Large intestine (tissue), 3 donors: ENCODE measurements around the gene HOXD11. TPM values are rescaled to one million over a fixed set of nuclear protein-coding genes. Genes with fewer than 3 reads are reported as not detected.

Source experiments
- DNase-seq, 2 donors: peaks; one replicate each; pipeline versions ENCODE4 v3.0.0 to v3.0.0-alpha.2; 2013
- H3K27ac ChIP-seq: one replicate; pipeline ENCODE4 v1.5.1; 2013; ENCODE audit warnings: low read length
- H3K27me3 ChIP-seq: 2 replicates; pipeline ENCODE4 v1.6.1; 2013; ENCODE audit warnings: low read length; ENCODE audit not compliant: control insufficient read depth, insufficient read depth
- H3K36me3 ChIP-seq: 2 replicates; pipeline ENCODE4 v1.6.1; 2013; ENCODE audit warnings: low read length; ENCODE audit not compliant: control insufficient read depth, insufficient read depth
- H3K4me1 ChIP-seq: one replicate; pipeline ENCODE4 v1.6.1; 2013; ENCODE audit warnings: low read length; ENCODE audit not compliant: control insufficient read depth, insufficient read depth
- H3K4me3 ChIP-seq: one replicate; pipeline ENCODE4 v1.5.1; 2013; ENCODE audit warnings: low read length
- H3K9me3 ChIP-seq: one replicate; pipeline ENCODE4 v1.6.1; 2013; ENCODE audit warnings: mild to moderate bottlenecking, low read depth, low read length, moderate library complexity; ENCODE audit not compliant: control insufficient read depth
- WGBS: methylation state at CpG from one replicate; pipeline ENCODE4 v1.1.5; 2013; ENCODE audit warnings: low lambda C conversion rate; ENCODE audit not compliant: insufficient coverage; 5-methylcytosine and 5-hydroxymethylcytosine counted together
- polyA plus RNA-seq: library from polyadenylated mRNA; unstranded; fragments of 120-200 nt; gene quantifications from one replicate; pipeline ENCODE4 v1.2.1, GENCODE V29; 2013

The HOXD11 gene
- polyA plus RNA-seq, 1 donor, result not detected

GRCh38 chr2:176123411-176124109, 16.5 kb downstream of the HOXD11 start:
- H3K27me3 ChIP-seq, result peaks cover 96% of the 10 kb centered on the region
- DNase-seq, result no peak
- peaks cover 3% of the 10 kb centered on the region for H3K4me1 ChIP-seq
- H3K27ac ChIP-seq, result no peak overlapping the region
- H3K36me3 ChIP-seq, result no peaks in the 10 kb centered on the region
- H3K4me3 ChIP-seq, result peak overlapping the region; percentile 9
- no CpG with 5 or more reads among the region's 40 CpGs for WGBS
- peaks cover 16% of the 10 kb centered on the region for H3K9me3 ChIP-seq

GRCh38 chr2:176124110-176124946, 17.2 kb downstream of the HOXD11 start:
- no peaks in the 10 kb centered on the region for H3K36me3 ChIP-seq
- DNase-seq, result no peak
- H3K4me3 ChIP-seq, result no peak overlapping the region
- H3K4me1 ChIP-seq, result peaks cover 3% of the 10 kb centered on the region
- WGBS, result no CpG with 5 or more reads among the region's 34 CpGs
- no peak overlapping the region for H3K27ac ChIP-seq
- H3K27me3 ChIP-seq, result peaks cover 97% of the 10 kb centered on the region
- peaks cover 18% of the 10 kb centered on the region for H3K9me3 ChIP-seq

- Histone ChIP-seq H3K4me3 (no peak overlapping the region), H3K27me3 (peaks cover 91% of the 10 kb centered on the region), H3K4me1 (peaks cover 3% of the 10 kb centered on the region), H3K9me3 (peaks cover 20% of the 10 kb centered on the region), H3K36me3 (no peaks in the 10 kb centered on the region), H3K27ac (no peak overlapping the region)
- no CpG with 5 or more reads among the region's 9 CpGs for WGBS
- no peak for DNase-seq
Measured at GRCh38 chr2:176124947-176125771, 18.1 kb downstream of the HOXD11 start.

- WGBS, result 33% methylated on average over 1 of the region's 6 CpGs
- Histone ChIP-seq H3K27ac (no peak overlapping the region), H3K27me3 (peaks cover 91% of the 10 kb centered on the region)
Measured at GRCh38 chr2:176125772-176126054, 18.6 kb downstream of the HOXD11 start.

GRCh38 chr2:176126929-176127773, 20.1 kb downstream of the HOXD11 start:
- Histone ChIP-seq H3K9me3 (peaks cover 14% of the 10 kb centered on the region), H3K36me3 (no peaks in the 10 kb centered on the region), H3K4me3 (no peak overlapping the region), H3K27me3 (peaks cover 90% of the 10 kb centered on the region), H3K27ac (no peak overlapping the region), H3K4me1 (peaks cover 3% of the 10 kb centered on the region)
- 0% methylated on average over 6 of the region's 13 CpGs for WGBS
- DNase-seq, result no peak

More at GRCh38 chr2:176125772-176126054, 18.6 kb downstream of the HOXD11 start:
- Histone ChIP-seq H3K4me3 (no peak overlapping the region), H3K36me3 (no peaks in the 10 kb centered on the region), H3K4me1 (peaks cover 3% of the 10 kb centered on the region), H3K9me3 (peaks cover 20% of the 10 kb centered on the region)
- DNase-seq, result no peak

GRCh38 chr2:176127774-176128072, 20.6 kb downstream of the HOXD11 start:
- Histone ChIP-seq H3K27me3 (peaks cover 90% of the 10 kb centered on the region), H3K4me1 (peaks cover 2% of the 10 kb centered on the region), H3K36me3 (no peaks in the 10 kb centered on the region), H3K4me3 (no peak overlapping the region), H3K9me3 (peaks cover 10% of the 10 kb centered on the region), H3K27ac (no peak overlapping the region)
- no CpG with 5 or more reads among the region's 4 CpGs for WGBS
- DNase-seq, result no peak

GRCh38 chr2:176128172-176128981, 21.3 kb downstream of the HOXD11 start:
- Histone ChIP-seq H3K4me1 (peaks cover 2% of the 10 kb centered on the region), H3K27me3 (peaks cover 90% of the 10 kb centered on the region), H3K9me3 (peaks cover 7% of the 10 kb centered on the region), H3K4me3 (peak overlapping the region; percentile 50), H3K36me3 (no peaks in the 10 kb centered on the region), H3K27ac (peak overlapping the region; percentile 65)
- no CpG with 5 or more reads among the region's 49 CpGs for WGBS
- no peak for DNase-seq

GRCh38 chr2:176128982-176129796, 22.1 kb downstream of the HOXD11 start, which contains the start of gene HOXD8:
HOXD8 (plus strand) TSS chr2:176129705; CDS start chr2:176130367, 662 bp downstream.
- Histone ChIP-seq H3K4me1 (peaks cover 2% of the 10 kb centered on the region), H3K27ac (peak within 1 kb of the TSS; percentile 65), H3K9me3 (peaks cover 7% of the 10 kb centered on the region), H3K36me3 (no peaks in the 10 kb centered on the region), H3K27me3 (peaks cover 90% of the 10 kb centered on the region), H3K4me3 (peak within 1 kb of the TSS; percentile 50)
- DNase-seq, result peak; percentile 50 to 66
- no CpG with 5 or more reads among the region's 64 CpGs for WGBS

- peaks cover 4% of the 10 kb centered on the region for H3K9me3 ChIP-seq
- no CpG with 5 or more reads among the region's 43 CpGs for WGBS
- H3K27ac ChIP-seq, result peak overlapping the region; percentile 65
- H3K4me3 ChIP-seq, result peak overlapping the region; percentile 25
- peaks cover 2% of the 10 kb centered on the region for H3K4me1 ChIP-seq
- no peaks in the 10 kb centered on the region for H3K36me3 ChIP-seq
- peaks cover 90% of the 10 kb centered on the region for H3K27me3 ChIP-seq
- no peak for DNase-seq
Measured at GRCh38 chr2:176129813-176130146, 22.7 kb downstream of the HOXD11 start.
